ENCODE measurements around the gene PPFIBP1.
A peak's percentile ranks its signal among the peaks of the same experiment; 100 is the strongest.

The PPFIBP1 gene

GRCh38 chr12:27513155-27513824 lies 10.7 kb upstream of the PPFIBP1 start:
- DNase-seq (ENCODE audit: low spot score): no peak

GRCh38 chr12:27515671-27516070 lies 8.3 kb upstream of the PPFIBP1 start:
- no peak for DNase-seq (ENCODE audit: low spot score)

GRCh38 chr12:27516625-27517024 lies 7.4 kb upstream of the PPFIBP1 start:
- no peak for DNase-seq (ENCODE audit: low spot score)

GRCh38 chr12:27517546-27517945 lies 6.5 kb upstream of the PPFIBP1 start:
- no peak for DNase-seq (ENCODE audit: low spot score)

GRCh38 chr12:27517961-27518665 lies 5.9 kb upstream of the PPFIBP1 start:
- DNase-seq (ENCODE audit: low spot score): no peak

- no peak for DNase-seq (ENCODE audit: low spot score)
These were observed 2.9 kb upstream of the PPFIBP1 start for GRCh38 chr12:27521066-27521465.

GRCh38 chr12:27521981-27522380 lies 2.0 kb upstream of the PPFIBP1 start:
- no peak for DNase-seq (ENCODE audit: low spot score)

- DNase-seq (ENCODE audit: low spot score): no peak
These were observed 733 bp upstream of the PPFIBP1 start for GRCh38 chr12:27523305-27523641.

GRCh38 chr12:27524494-27524835 lies 459 bp downstream of the PPFIBP1 start:
- DNase-seq (ENCODE audit: low spot score): peak; percentile 71

GRCh38 chr12:27524839-27525753 lies 1.1 kb downstream of the PPFIBP1 start:
- peak; percentile 83 for DNase-seq (ENCODE audit: low spot score)

GRCh38 chr12:27527512-27527911 lies 3.5 kb downstream of the PPFIBP1 start:
- no peak for DNase-seq (ENCODE audit: low spot score)

- DNase-seq (ENCODE audit: low spot score): no peak
These were observed 4.8 kb downstream of the PPFIBP1 start for GRCh38 chr12:27528788-27529187.

- DNase-seq (ENCODE audit: low spot score): no peak
These were observed 6.3 kb downstream of the PPFIBP1 start for GRCh38 chr12:27530157-27530922.

- no peak for DNase-seq (ENCODE audit: low spot score)
These were observed 7.9 kb downstream of the PPFIBP1 start for GRCh38 chr12:27531896-27532295.

- DNase-seq (ENCODE audit: low spot score): no peak
These were observed 10.2 kb downstream of the PPFIBP1 start for GRCh38 chr12:27534060-27534764.

- DNase-seq (ENCODE audit: low spot score): no peak
These were observed 10.8 kb downstream of the PPFIBP1 start for GRCh38 chr12:27534765-27535161.

GRCh38 chr12:27535318-27535717 lies 11.3 kb downstream of the PPFIBP1 start:
- DNase-seq (ENCODE audit: low spot score): no peak

GRCh38 chr12:27537855-27538675 lies 14.1 kb downstream of the PPFIBP1 start:
- DNase-seq (ENCODE audit: low spot score): no peak

- DNase-seq (ENCODE audit: low spot score): no peak
These were observed 15.2 kb downstream of the PPFIBP1 start for GRCh38 chr12:27539191-27539631.

- no peak for DNase-seq (ENCODE audit: low spot score)
These were observed 17.2 kb downstream of the PPFIBP1 start for GRCh38 chr12:27541031-27541719.
